ENCODE measurements around the gene OGT.

OGT gene

DNA sequence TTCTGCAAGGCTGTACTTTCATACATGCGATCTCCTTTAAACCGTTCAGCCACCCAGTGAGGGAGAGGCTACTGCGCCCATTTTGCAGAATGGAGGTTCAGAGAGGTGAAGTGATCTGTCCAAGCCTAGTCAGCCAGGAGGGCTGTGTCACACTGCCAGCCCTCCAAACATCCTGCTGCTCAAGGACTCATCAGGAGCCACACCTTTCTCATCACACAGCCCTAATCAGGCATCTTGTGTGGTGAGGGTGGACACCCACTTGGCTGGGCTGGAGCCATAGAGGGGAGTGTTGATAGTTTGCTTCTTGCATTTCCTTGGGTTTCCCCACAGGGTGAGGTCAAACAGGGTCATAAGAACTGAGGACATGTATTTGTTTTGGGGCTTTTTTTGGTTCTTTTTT lies 90.8 kb downstream of the OGT start:
- no peak for DNase-seq

DNA sequence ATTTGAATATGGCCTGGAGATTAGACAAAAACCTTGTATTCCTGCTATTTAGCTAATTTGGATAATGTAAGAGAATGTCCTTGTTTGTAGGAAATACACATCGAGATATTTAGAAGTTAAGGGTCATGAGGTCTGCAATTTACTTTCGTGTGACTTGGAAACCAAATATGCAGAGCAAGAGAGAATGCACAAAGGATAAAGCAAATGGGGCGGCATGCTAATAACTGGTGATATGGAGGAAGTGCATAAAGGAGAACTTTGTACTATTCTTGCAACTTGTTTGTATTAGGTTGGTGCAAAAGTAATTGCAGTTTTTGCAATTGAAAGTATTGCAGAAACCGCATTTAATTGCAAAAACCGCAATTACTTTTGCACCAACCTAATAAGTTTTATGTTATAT lies 92.6 kb downstream of the OGT start:
- DNase-seq = no peak

Measured in T-helper 1 cell (primary cell).